Gastroesophageal sphincter (tissue), 3 donors: Measurements from ENCODE around the gene PARD3.
"Not testable (repeated sequence)": the region's sequence is repeated elsewhere in the genome, so short reads cannot be mapped to it uniquely, and the experiment has no call there.

Source experiments
- CTCF ChIP-seq, 4 experiments: fragments of 200-600 bp in 2 of 4; fragments of 450-650 bp in 2 of 4; sonication (generic) in 1 of 4; IDR thresholded peaks; one replicate each; pipeline ENCODE4 v1.5.1; 2017 to 2019; ENCODE audit warnings: antibody characterized with exemption in 4 of 4, mild to moderate bottlenecking in 2 of 4, moderate library complexity in 2 of 4
- EP300 ChIP-seq: sonication (generic); formaldehyde crosslinking; IDR thresholded peaks from one replicate; pipeline ENCODE4 v1.6.1; 2017; ENCODE audit warnings: antibody characterized with exemption, mild to moderate bottlenecking
- POLR2A ChIP-seq, 2 donors: fragments of 450-650 bp; IDR thresholded peaks; one replicate each; pipeline ENCODE4 v1.6.1; 2017; ENCODE audit warnings: antibody characterized with exemption in 2 of 2, mild to moderate bottlenecking in 2 of 2, moderate library complexity in 1 of 2

- TF ChIP-seq POLR2A (IDR thresholded peaks at IDR 0.05); CTCF (IDR thresholded peaks at IDR 0.05); EP300: not testable (repeated sequence)
These were observed 64.3 kb downstream of the PARD3 start for GRCh38 chr10:34750795-34751194.
